CD4-positive, alpha-beta T cell (primary cell): Measurements from ENCODE around the gene TNFRSF1B. TPM values are rescaled to one million over a fixed set of nuclear protein-coding genes. Genes with fewer than 3 reads are reported as not detected.

ENCODE experiments used
- ATAC-seq: fragments of 200-7000 bp; cut with Tn5 transposase; one replicate; pipeline ENCODE4 v1.10.0; 2022; ENCODE audit warnings: mild to moderate bottlenecking; ENCODE audit not compliant: poor library complexity
- CTCF ChIA-PET: fragments of 350-600 bp; sonication (Branson Sonifier 250); formaldehyde crosslinking; loops from one replicate; lab custom pipeline; 2021; ENCODE audit warnings: antibody characterized with exemption, inconsistent platforms; lab: Charles Lee
- POLR2A ChIA-PET: fragments of 350-600 bp; sonication (Branson Sonifier 250); formaldehyde crosslinking; loops from one replicate; lab custom pipeline; 2021; ENCODE audit warnings: antibody characterized with exemption, inconsistent platforms; lab: Charles Lee
- DNase-seq, 14 experiments: peaks; one replicate each; pipeline ENCODE4 v3.0.0-alpha.2; 2013 to 2020; ENCODE audit warnings: mixed read lengths in 2 of 14
- H3K27ac ChIP-seq, 2 donors: one replicate each; pipeline versions ENCODE4 v1.5.1 to v1.7.0; 2013; ENCODE audit warnings: low read length in 2 of 2, low read depth in 1 of 2, mild to moderate bottlenecking in 1 of 2
- H3K27me3 ChIP-seq, 2 experiments: 1 replicate in 1 of 2; 2 replicates in 1 of 2; pipeline versions ENCODE4 v1.6.1 to v1.7.0; 2013; ENCODE audit warnings: low read length in 2 of 2, control low read depth in 1 of 2, mild to moderate bottlenecking in 1 of 2, moderate library complexity in 1 of 2; ENCODE audit not compliant: insufficient read depth in 2 of 2, control insufficient read depth in 1 of 2
- H3K36me3 ChIP-seq: one replicate; pipeline ENCODE4 v1.6.1; 2013; ENCODE audit warnings: low read length, control low read depth; ENCODE audit not compliant: insufficient read depth
- H3K4me1 ChIP-seq: one replicate; pipeline ENCODE4 v1.6.1; 2013; ENCODE audit warnings: low read length, control low read depth; ENCODE audit not compliant: insufficient read depth
- H3K4me3 ChIP-seq: one replicate; pipeline ENCODE4 v1.5.1; 2013; ENCODE audit warnings: mild to moderate bottlenecking, low read length, moderate library complexity
- H3K9me3 ChIP-seq, 2 experiments: 1 replicate in 1 of 2; 2 replicates in 1 of 2; pipeline versions ENCODE4 v1.6.1 to v1.7.0; 2013; ENCODE audit warnings: low read length in 2 of 2, mild to moderate bottlenecking in 2 of 2, control low read depth in 1 of 2, moderate library complexity in 1 of 2; ENCODE audit not compliant: control insufficient read depth in 1 of 2, insufficient read depth in 1 of 2
- H3K27ac Mint-ChIP-seq: one replicate; pipeline ENCODE4 v1.8.0; 2020; ENCODE audit warnings: mixed read lengths
- H3K27me3 Mint-ChIP-seq: one replicate; pipeline ENCODE4 v1.8.0; 2021; ENCODE audit warnings: mixed read lengths
- H3K36me3 Mint-ChIP-seq: one replicate; pipeline ENCODE4 v1.8.0; 2021; ENCODE audit warnings: low read depth, mixed read lengths
- H3K4me1 Mint-ChIP-seq: one replicate; pipeline ENCODE4 v1.8.0; 2021; ENCODE audit warnings: low read depth, mixed read lengths
- H3K4me3 Mint-ChIP-seq: one replicate; pipeline ENCODE4 v1.8.0; 2020; ENCODE audit warnings: mild to moderate bottlenecking, mixed read lengths
- H3K9me3 Mint-ChIP-seq: one replicate; pipeline ENCODE4 v1.8.0; 2020; ENCODE audit warnings: mixed read lengths
- CTCF ChIP-seq: fragments of 200-600 bp; IDR thresholded peaks from one replicate; pipeline ENCODE4 v1.8.0; 2022; ENCODE audit warnings: antibody characterized with exemption, mild to moderate bottlenecking
- intact Hi-C, 2 experiments: fragments of 100-400 bp; cut with DNase I in 1 of 2; cut with micrococcal nuclease in 1 of 2; formaldehyde crosslinking; loops; one replicate each; pipeline versions ENCODE4 v1.15.1 to v1.9.0; 2023 to 2025; cut with DNase I, micrococcal nuclease
- total RNA-seq, 174 experiments: library from RNA in 2 of 174; stranded (reverse) in 2 of 174; gene quantifications; one replicate each; pipeline ENCODE4 v1.2.3 and lab custom pipeline; 2021 to 2026

TNFRSF1B gene
- total RNA-seq, 2 experiments from 2014 or later, result 61.9 to 62.6 TPM

GRCh38 chr1:12188657-12189327 lies 22.0 kb downstream of the TNFRSF1B start:
- Histone ChIP-seq H3K4me1 (peaks cover 73% of the 10 kb centered on the region), H3K4me3 (no peak overlapping the region), H3K27ac (peak overlapping the region in 1 of 2 donors; percentile 22), H3K27me3 (no peaks in the 10 kb centered on the region), H3K9me3 (no peaks in the 10 kb centered on the region), H3K36me3 (peaks cover 75% of the 10 kb centered on the region)
- H3K36me3 Mint-ChIP-seq, result peaks cover 57% of the 10 kb centered on the region
- TF ChIP-seq CTCF, result no peak
- ChIA-PET CTCF (interaction anchor here (1.0 kb wide), 1 partner anchor 64 kb away, joined by 4 read pairs; no protein-coding TSS in a partner anchor), POLR2A (interaction anchor here (1.0 to 2.3 kb wide), 2 partner anchors 11 to 21 kb away, joined by 4 to 8 read pairs; no protein-coding TSS in a partner anchor)
- H3K27ac Mint-ChIP-seq, result peak overlapping the region; percentile 43
- ATAC-seq, result no peak
- DNase-seq, result no peak
- H3K27me3 Mint-ChIP-seq, result no peaks in the 10 kb centered on the region
- intact Hi-C loops, result no loop called here
- peaks cover 19% of the 10 kb centered on the region for H3K4me1 Mint-ChIP-seq
- H3K4me3 Mint-ChIP-seq, result no peak overlapping the region
- H3K9me3 Mint-ChIP-seq, result no peaks in the 10 kb centered on the region

- Mint-ChIP-seq H3K4me3 (no peak overlapping the region), H3K36me3 (peaks cover 62% of the 10 kb centered on the region), H3K4me1 (peaks cover 18% of the 10 kb centered on the region), H3K27me3 (no peaks in the 10 kb centered on the region), H3K27ac (peak overlapping the region; percentile 43), H3K9me3 (no peaks in the 10 kb centered on the region)
- no peak for DNase-seq
- intact Hi-C loops, result no loop called here
- ChIA-PET CTCF (no interaction called here), POLR2A (interaction anchor here (2.3 kb wide), 1 partner anchor 12 kb away, joined by 8 read pairs; no protein-coding TSS in a partner anchor)
- Histone ChIP-seq H3K4me3 (no peak overlapping the region), H3K36me3 (peaks cover 80% of the 10 kb centered on the region), H3K9me3 (no peaks in the 10 kb centered on the region), H3K27me3 (no peaks in the 10 kb centered on the region), H3K4me1 (peaks cover 67% of the 10 kb centered on the region), H3K27ac (peak overlapping the region in 1 of 2 donors; percentile 22)
- no peak for TF ChIP-seq CTCF
- ATAC-seq, result no peak
Measured at GRCh38 chr1:12189328-12189682, 22.5 kb downstream of the TNFRSF1B start.

- H3K27ac ChIP-seq, result no peak overlapping the region
- no peak for TF ChIP-seq CTCF
- H3K4me1 Mint-ChIP-seq, result peaks cover 17% of the 10 kb centered on the region
- intact Hi-C loops, result no loop called here
- H3K27ac Mint-ChIP-seq, result no peak overlapping the region
- no peak overlapping the region for H3K4me3 Mint-ChIP-seq
- peaks cover 77% of the 10 kb centered on the region for H3K36me3 Mint-ChIP-seq
- DNase-seq, result no peak
- peaks cover 93% of the 10 kb centered on the region for H3K36me3 ChIP-seq
- H3K4me1 ChIP-seq, result peaks cover 52% of the 10 kb centered on the region
- H3K9me3 ChIP-seq, result no peaks in the 10 kb centered on the region
- H3K9me3 Mint-ChIP-seq, result no peaks in the 10 kb centered on the region
- H3K4me3 ChIP-seq, result no peak overlapping the region
- ChIA-PET CTCF (interaction anchor here (1.1 kb wide), 1 partner anchor 12 kb away, joined by 3 read pairs; no protein-coding TSS in a partner anchor), POLR2A (interaction anchor here (0.9 to 1.4 kb wide), 4 partner anchors 24 to 67 kb away, joined by 3 to 5 read pairs (median 4); partner anchors contain the start of gene TNFRSF1B)
- H3K27me3 ChIP-seq, result no peaks in the 10 kb centered on the region
- no peaks in the 10 kb centered on the region for H3K27me3 Mint-ChIP-seq
- no peak for ATAC-seq
Measured at GRCh38 chr1:12191242-12192032, 24.6 kb downstream of the TNFRSF1B start.
